Activated CD4-positive, CD25-positive, alpha-beta regulatory T cell treated with anti-CD3 and anti-CD28 coated beads, Interleukin-2, amount 50 U/mL, for 16 hours (primary cell): Measurements from ENCODE around the gene RNU1-3.
"Not testable (repeated sequence)": the region's sequence is repeated elsewhere in the genome, so short reads cannot be mapped to it uniquely, and the experiment has no call there.

Experiments
- DNase-seq: peaks from one replicate; pipeline ENCODE4 v3.0.0-alpha.2; 2020; ENCODE audit warnings: low read depth, low spot score

The RNU1-3 gene

GRCh38 chr1:16621300-16621658 lies 45.5 kb downstream of the RNU1-3 start:
- DNase-seq = no peak

GRCh38 chr1:16619803-16620501 lies 46.8 kb downstream of the RNU1-3 start:
- DNase-seq = not testable (repeated sequence)

- DNase-seq = no peak
These were observed 48.0 kb downstream of the RNU1-3 start for GRCh38 chr1:16618719-16619118.

GRCh38 chr1:16617778-16618580 lies 48.8 kb downstream of the RNU1-3 start:
- DNase-seq = no peak

GRCh38 chr1:16617114-16617631 lies 49.6 kb downstream of the RNU1-3 start:
- DNase-seq = no peak
